Pancreas (tissue), 10 donors: ENCODE measurements around the gene TSEN2. TPM values are rescaled to one million over a fixed set of nuclear protein-coding genes. Genes with fewer than 3 reads are reported as not detected.
"Not testable (repeated sequence)": the region's sequence is repeated elsewhere in the genome, so short reads cannot be mapped to it uniquely, and the experiment has no call there.

Source experiments
- ATAC-seq, 4 donors: fragments of 200-7000 bp; cut with Tn5 transposase; one replicate each; pipeline versions ENCODE4 v1.8.0 to v1.9.1; 2020; ENCODE audit warnings: mild to moderate bottlenecking in 4 of 4, moderate library complexity in 4 of 4
- DNase-seq, 6 donors: peaks; one replicate each; pipeline ENCODE4 v3.0.0-alpha.2; 2020
- FAIRE-seq: peaks from 2 replicates; lab custom pipeline; 2012; peaks lifted over from hg19 to GRCh38; lab: Jason Lieb, UNC
- H3K27ac ChIP-seq, 4 donors: fragments of 200-600 bp; sonication (generic); 1 replicate in 3 of 4; 2 replicates in 1 of 4; pipeline versions ENCODE4 v1.5.0 to v1.8.0; 2020
- H3K27me3 ChIP-seq, 4 donors: fragments of 200-600 bp; one replicate each; pipeline ENCODE4 v1.8.0; 2021
- H3K36me3 ChIP-seq, 3 donors: fragments of 200-600 bp; sonication (generic) in 1 of 3; one replicate each; pipeline versions ENCODE4 v1.5.0 to v1.8.0; 2020 to 2021
- H3K4me1 ChIP-seq, 3 donors: fragments of 200-600 bp; one replicate each; pipeline ENCODE4 v1.8.0; 2021
- H3K4me3 ChIP-seq, 4 donors: fragments of 200-600 bp; sonication (generic) in 2 of 4; one replicate each; pipeline versions ENCODE4 v1.5.0 to v1.8.0; 2020 to 2021
- H3K9me3 ChIP-seq, 4 donors: fragments of 200-600 bp; one replicate each; pipeline ENCODE4 v1.8.0; 2021
- WGBS, 2 donors: extraction: QIAGEN DNeasy Blood & Tissue Kit; methylation state at CpG; one replicate each; pipeline ENCODE4 v1.1.7; 2013; 5-methylcytosine and 5-hydroxymethylcytosine counted together
- intact Hi-C, 3 donors: fragments of 100-400 bp; cut with DNase I; formaldehyde crosslinking; loops; one replicate each; pipeline versions ENCODE4 v1.11.1 to v1.14.2; 2022
- polyA plus RNA-seq, 2 donors: library from polyadenylated mRNA; stranded (reverse); fragments of 200-250 nt; gene quantifications; one replicate each; pipeline ENCODE4 v1.2.3, GENCODE V29; 2013
- total RNA-seq, 6 donors: library from RNA; stranded (reverse); fragmentation: NEBNext Ultra II Directional in 4 of 6; extraction: Animal tissue kit (Norgen Biotek cat#: 25700) in 4 of 6; gene quantifications; one replicate each; pipeline versions ENCODE4 v1.2.1 to v1.2.4, GENCODE V29; 2021 to 2023
- TF ChIP-seq, protein P1 (sequence below), 4 donors: fragments of 200-600 bp; sonication (generic) in 3 of 4; IDR thresholded peaks; one replicate each; pipeline versions ENCODE4 v1.5.0 to v1.8.0; 2021; ENCODE audit warnings: antibody characterized with exemption in 4 of 4
- donor health status: healthy with polysubstance abuse.
- donor health status: DM: no; HTN: no; CAD: no; lungs with moderate emphysema.
- donor health status: DM: no; HTN: no; CAD: no.
- donor health status: control.
- donor health status: control.
- donor health status: Bipolar disorder and iron deficiency.
- donor health status: DM: yes; HTN: yes; CAD: no.
- donor health status: DM: no; HTN: no; CAD: no.
- donor health status: DM: no; HTN: no; CAD: no.
- donor health status: DM: yes; HTN: yes; CAD: no.

TSEN2 gene
- total and polyA plus RNA-seq, 8 donors: 8.7 to 17.0 (median 10.9) TPM

DNA sequence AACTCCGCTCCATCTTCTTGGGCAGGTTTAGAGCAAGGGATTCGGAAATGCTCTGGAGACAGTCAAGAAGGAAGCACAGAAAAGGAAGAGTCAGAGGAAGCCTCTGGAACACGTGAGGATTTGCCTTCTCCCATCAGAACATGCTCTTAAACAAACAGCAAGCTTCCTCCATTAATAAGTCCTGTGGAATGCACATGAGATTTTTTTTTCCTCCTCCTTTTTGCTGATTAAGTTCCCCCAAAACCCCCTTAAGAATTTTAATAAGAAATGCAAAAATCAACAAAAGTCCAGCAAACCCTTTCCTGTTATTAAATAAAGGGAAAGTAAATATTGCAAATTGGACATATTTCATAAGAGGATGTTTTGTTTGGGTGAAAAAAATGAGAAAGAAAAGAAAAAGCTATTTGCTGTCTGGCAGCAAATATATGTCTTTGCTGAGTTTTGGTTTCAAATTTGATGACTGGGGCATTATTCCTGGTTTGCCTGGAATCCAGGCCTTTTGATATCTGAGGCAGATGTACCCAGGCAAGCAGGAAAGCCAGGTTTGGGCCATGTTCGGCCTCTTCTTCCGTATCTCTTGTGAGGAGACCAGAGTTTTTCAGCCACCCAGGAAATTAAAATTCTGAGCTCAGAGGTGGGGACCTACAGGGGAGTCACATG is 7.9 kb upstream of the TSEN2 start:
- no peaks in the 10 kb centered on the region for H3K27me3 ChIP-seq
- intact Hi-C loops: loop anchor here in 1 of 3 donors (10.0 kb wide), 1 partner anchor 342 kb away; no protein-coding TSS in a partner anchor
- FAIRE-seq (no peak), ATAC-seq (no peak), DNase-seq (no peak)
- H3K36me3 ChIP-seq: no peaks in the 10 kb centered on the region
- no peaks in the 10 kb centered on the region for H3K9me3 ChIP-seq
- H3K4me1 ChIP-seq: peaks cover 0 to 5% (median 3%) of the 10 kb centered on the region in 3 donors
- no peak overlapping the region for H3K4me3 ChIP-seq
- WGBS, 2 donors: 69 to 74% methylated on average over 5 of the region's 5 CpGs
- TF ChIP-seq, protein P1, sequence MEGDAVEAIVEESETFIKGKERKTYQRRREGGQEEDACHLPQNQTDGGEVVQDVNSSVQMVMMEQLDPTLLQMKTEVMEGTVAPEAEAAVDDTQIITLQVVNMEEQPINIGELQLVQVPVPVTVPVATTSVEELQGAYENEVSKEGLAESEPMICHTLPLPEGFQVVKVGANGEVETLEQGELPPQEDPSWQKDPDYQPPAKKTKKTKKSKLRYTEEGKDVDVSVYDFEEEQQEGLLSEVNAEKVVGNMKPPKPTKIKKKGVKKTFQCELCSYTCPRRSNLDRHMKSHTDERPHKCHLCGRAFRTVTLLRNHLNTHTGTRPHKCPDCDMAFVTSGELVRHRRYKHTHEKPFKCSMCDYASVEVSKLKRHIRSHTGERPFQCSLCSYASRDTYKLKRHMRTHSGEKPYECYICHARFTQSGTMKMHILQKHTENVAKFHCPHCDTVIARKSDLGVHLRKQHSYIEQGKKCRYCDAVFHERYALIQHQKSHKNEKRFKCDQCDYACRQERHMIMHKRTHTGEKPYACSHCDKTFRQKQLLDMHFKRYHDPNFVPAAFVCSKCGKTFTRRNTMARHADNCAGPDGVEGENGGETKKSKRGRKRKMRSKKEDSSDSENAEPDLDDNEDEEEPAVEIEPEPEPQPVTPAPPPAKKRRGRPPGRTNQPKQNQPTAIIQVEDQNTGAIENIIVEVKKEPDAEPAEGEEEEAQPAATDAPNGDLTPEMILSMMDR (IDR thresholded peaks at IDR 0.05): no peak
- H3K27ac ChIP-seq: no peak overlapping the region

DNA sequence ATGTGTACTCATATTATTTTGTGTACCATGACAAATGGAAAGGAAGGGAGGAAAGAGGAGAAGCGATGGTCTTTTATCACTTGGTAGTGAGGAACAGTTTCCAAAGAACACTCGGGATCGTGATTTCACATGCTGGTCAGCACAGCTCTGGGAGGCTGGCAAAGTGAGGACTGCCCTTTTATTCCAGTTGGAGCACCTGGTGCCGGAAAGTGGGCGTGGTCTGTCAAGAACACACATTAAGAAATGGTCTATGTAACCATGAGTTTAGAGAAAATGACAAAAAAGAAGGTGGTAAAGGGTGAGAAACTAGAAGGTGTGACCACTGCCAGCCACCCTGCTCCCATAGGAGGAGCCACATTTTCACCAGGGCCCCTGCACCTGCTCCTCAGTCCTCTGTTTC is 7.0 kb upstream of the TSEN2 start:
- no peak for DNase-seq
- WGBS, 2 donors: 75 to 91% methylated on average over 5 of the region's 5 CpGs
- intact Hi-C loops: loop anchor here in 1 of 3 donors (10.0 kb wide), 1 partner anchor 342 kb away; no protein-coding TSS in a partner anchor
- no peak overlapping the region for H3K4me3 ChIP-seq
- no peak for FAIRE-seq
- H3K4me1 ChIP-seq: peaks cover 0 to 5% (median 3%) of the 10 kb centered on the region in 3 donors
- TF ChIP-seq, protein P1 (IDR thresholded peaks at IDR 0.05): no peak
- ATAC-seq: no peak
- H3K27ac ChIP-seq: no peak overlapping the region
- H3K36me3 ChIP-seq: no peaks in the 10 kb centered on the region
- no peaks in the 10 kb centered on the region for H3K27me3 ChIP-seq
- H3K9me3 ChIP-seq: no peaks in the 10 kb centered on the region

DNA sequence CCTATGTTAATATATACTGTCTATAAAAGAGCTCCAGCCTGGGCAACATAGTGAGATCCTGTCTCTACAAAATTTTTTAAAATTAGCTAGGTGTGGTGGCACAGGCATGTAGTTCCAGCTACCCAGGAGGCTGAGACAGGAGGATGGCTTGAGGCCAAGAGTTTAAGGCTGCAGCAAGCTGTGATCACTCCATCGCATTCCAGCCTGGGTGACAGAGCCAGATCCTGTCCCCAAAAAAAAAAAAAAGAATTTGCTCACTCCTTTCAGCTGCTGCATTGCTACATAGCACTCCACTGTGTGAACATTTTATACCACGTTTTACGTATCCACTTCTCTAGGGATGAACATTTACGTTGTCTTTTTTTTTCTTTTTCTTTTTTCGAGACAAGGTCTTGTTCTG is 6.0 kb upstream of the TSEN2 start:
- Histone ChIP-seq H3K4me1 (peaks cover 0 to 5% (median 4%) of the 10 kb centered on the region in 3 donors), H3K4me3 (no peak overlapping the region), H3K36me3 (no peaks in the 10 kb centered on the region), H3K27me3 (no peaks in the 10 kb centered on the region), H3K27ac (no peak overlapping the region), H3K9me3 (no peaks in the 10 kb centered on the region)
- no peak for FAIRE-seq
- no peak for DNase-seq
- intact Hi-C loops: loop anchor here in 1 of 3 donors (10.0 kb wide), 1 partner anchor 344 kb away; no protein-coding TSS in a partner anchor
- TF ChIP-seq, protein P1 (IDR thresholded peaks at IDR 0.05): no peak
- no peak for ATAC-seq
- WGBS, 2 donors: 60 to 76% methylated on average over 5 of the region's 5 CpGs

DNA sequence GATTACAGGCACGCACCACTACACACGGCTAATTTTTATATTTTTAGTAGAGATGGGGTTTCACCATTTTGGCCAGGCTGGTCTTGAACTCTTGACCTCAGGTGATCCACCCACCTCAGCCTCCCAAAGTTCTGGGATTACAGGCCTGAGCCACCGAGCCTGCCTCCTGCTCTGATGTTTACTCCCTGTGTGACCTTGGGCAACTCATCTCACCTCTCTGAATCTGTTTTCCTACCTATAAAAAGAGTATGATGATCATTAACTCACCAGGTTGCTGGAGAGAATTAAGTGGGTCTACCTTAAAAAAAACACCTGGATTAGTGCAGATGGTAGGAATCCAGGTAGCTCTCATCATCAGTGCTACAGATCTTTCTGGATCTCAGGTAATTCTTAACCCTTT is 5.1 kb upstream of the TSEN2 start:
- WGBS, 2 donors: 34 to 41% methylated on average over 1 to 3 of the region's 3 CpGs
- intact Hi-C loops: loop anchor here in 1 of 3 donors (10.0 kb wide), 1 partner anchor 344 kb away; no protein-coding TSS in a partner anchor
- H3K27me3 ChIP-seq, ATAC-seq, H3K4me1 ChIP-seq, H3K36me3 ChIP-seq, H3K4me3 ChIP-seq, H3K9me3 ChIP-seq, FAIRE-seq, DNase-seq, H3K27ac ChIP-seq: not testable (repeated sequence)

DNA sequence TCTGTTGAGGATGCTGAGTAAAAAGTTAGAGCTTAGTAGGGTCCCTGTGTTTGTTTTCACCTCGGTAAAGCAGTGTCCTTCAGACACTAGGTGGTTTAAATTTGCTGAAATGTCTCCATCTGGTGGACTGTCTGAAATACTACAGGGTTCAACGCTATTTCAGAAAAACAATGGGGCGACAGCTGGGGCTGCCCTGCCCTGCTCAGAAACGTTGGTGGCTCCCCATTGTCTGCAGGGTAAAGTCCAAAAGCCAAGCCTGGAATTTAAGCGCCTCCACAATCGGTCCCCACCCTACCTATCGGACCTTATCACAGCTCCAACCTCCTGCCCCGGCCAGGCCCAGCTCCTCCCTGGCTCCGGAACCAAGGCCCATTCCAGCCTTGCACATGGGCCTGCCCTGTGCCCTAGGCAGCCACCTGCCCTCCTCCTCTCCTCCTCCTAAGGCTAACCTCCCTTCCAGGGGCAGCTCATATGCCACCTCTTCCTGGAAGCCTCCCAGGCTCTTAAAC is 4.3 kb upstream of the TSEN2 start:
- intact Hi-C loops: loop anchor here in 2 of 3 donors (5.0 to 10.0 kb wide), 2 partner anchors 345 to 348 kb away; no protein-coding TSS in a partner anchor
- Histone ChIP-seq H3K27me3 (no peaks in the 10 kb centered on the region), H3K4me1 (peaks cover 0 to 9% (median 5%) of the 10 kb centered on the region in 3 donors), H3K4me3 (no peak overlapping the region), H3K36me3 (no peaks in the 10 kb centered on the region), H3K9me3 (no peaks in the 10 kb centered on the region), H3K27ac (no peak overlapping the region)
- ATAC-seq: peak in 3 of 4 donors; percentile 41 to 50 (median 42)
- peak in 2 of 6 donors; percentile 18 to 57 for DNase-seq
- TF ChIP-seq, protein P1 (IDR thresholded peaks at IDR 0.05): peak; percentile 55 to 74 (median 61)
- 15% methylated on average over 9 of the region's 9 CpGs for WGBS, 2 donors
- no peak for FAIRE-seq
